PC-3 (cell line): ENCODE measurements around the gene STK11. TPM values are rescaled to one million over a fixed set of nuclear protein-coding genes. Genes with fewer than 3 reads are reported as not detected.

Experiments
- ATAC-seq: fragments of 200-7000 bp; cut with Tn5 transposase; 2 replicates; pipeline ENCODE4 v1.9.1; 2020; ENCODE audit warnings: mild to moderate bottlenecking, moderate library complexity
- BruUV-seq: library from RNA; stranded (reverse); fragments of 400-500 nt; replicated peaks from 2 replicates; lab custom pipeline; 2021; lab: Mats Ljungman, UMichigan
- CTCF ChIA-PET: fragments of 300-600 bp; sonication (Branson Sonifier 250); formaldehyde crosslinking; loops from one replicate; lab custom pipeline; 2022; ENCODE audit warnings: antibody characterized with exemption; lab: Charles Lee
- POLR2A ChIA-PET: fragments of 300-600 bp; sonication (Branson Sonifier 250); formaldehyde crosslinking; loops from one replicate; lab custom pipeline; 2022; ENCODE audit warnings: antibody characterized with exemption; ENCODE audit not compliant: unreplicated experiment; lab: Charles Lee
- DNase-seq: peaks from one replicate; pipeline ENCODE4 v3.0.0-alpha.2; 2015
- H2AFZ ChIP-seq: fragments of 300-600 bp; sonication (generic); 2 replicates; pipeline ENCODE4 v1.6.0; 2016; ENCODE audit warnings: antibody characterized with exemption, low read length
- H3F3A ChIP-seq: fragments of 300-600 bp; sonication (generic); one replicate; pipeline ENCODE4 v1.6.0; 2017; ENCODE audit warnings: antibody characterized with exemption, low read length, control low read depth, mild to moderate bottlenecking; ENCODE audit not compliant: unreplicated experiment
- H3K27ac ChIP-seq: fragments of 300-600 bp; sonication (generic); 2 replicates; pipeline ENCODE4 v1.5.1; 2016; ENCODE audit warnings: mild to moderate bottlenecking, low read length
- H3K27me3 ChIP-seq: fragments of 300-600 bp; sonication (generic); 2 replicates; pipeline ENCODE4 v1.6.1; 2016; ENCODE audit warnings: low read length, mixed read lengths
- H3K36me3 ChIP-seq: fragments of 300-600 bp; sonication (generic); 2 replicates; pipeline ENCODE4 v1.6.1; 2016; ENCODE audit warnings: low read depth, mixed run types, low read length, mixed read lengths
- H3K4me1 ChIP-seq: fragments of 300-600 bp; sonication (generic); 2 replicates; pipeline ENCODE4 v1.5.1; 2016; ENCODE audit warnings: low read length; ENCODE audit not compliant: insufficient read depth
- H3K4me2 ChIP-seq: fragments of 300-600 bp; sonication (generic); 2 replicates; pipeline ENCODE4 v1.6.0; 2016; ENCODE audit warnings: low read length
- H3K4me3 ChIP-seq: fragments of 300-600 bp; sonication (generic); 2 replicates; pipeline ENCODE4 v1.5.1; 2016; ENCODE audit warnings: mild to moderate bottlenecking, low read length, mixed read lengths
- H3K79me2 ChIP-seq: fragments of 300-600 bp; sonication (generic); 2 replicates; pipeline ENCODE4 v1.6.1; 2017; ENCODE audit warnings: low read length, mixed read lengths
- H3K9ac ChIP-seq: fragments of 300-600 bp; sonication (generic); 2 replicates; pipeline ENCODE4 v1.6.0; 2016; ENCODE audit warnings: mild to moderate bottlenecking, low read length
- H3K9me2 ChIP-seq: fragments of 300-600 bp; sonication (generic); replicated peaks from 2 replicates; pipeline ENCODE4 v1.6.1; 2016; ENCODE audit warnings: mixed run types, low read length, mixed read lengths
- H3K9me3 ChIP-seq: fragments of 300-600 bp; sonication (generic); 2 replicates; pipeline ENCODE4 v1.6.1; 2016; ENCODE audit warnings: low read length, mixed read lengths
- H4K20me1 ChIP-seq: fragments of 300-600 bp; sonication (generic); 2 replicates; pipeline ENCODE4 v1.6.1; 2016; ENCODE audit warnings: low read length, mixed read lengths
- EZH2 ChIP-seq: fragments of 300-600 bp; sonication (generic); IDR thresholded peaks from one replicate; pipeline ENCODE4 v1.6.1; 2017; ENCODE audit warnings: antibody characterized with exemption, mild to moderate bottlenecking, low read length; ENCODE audit not compliant: unreplicated experiment
- EZH2phosphoT487 ChIP-seq: fragments of 300-600 bp; sonication (generic); IDR thresholded peaks from 2 replicates; pipeline ENCODE4 v1.6.1; 2018; ENCODE audit warnings: mild to moderate bottlenecking, antibody characterized with exemption, low read length, borderline replicate concordance
- intact Hi-C: fragments of 100-400 bp; cut with micrococcal nuclease; formaldehyde crosslinking; loops from 2 replicates; pipeline ENCODE4 v1.9.0; 2023
- total RNA-seq: library from RNA; depleted of rRNA; stranded (reverse); fragments of >200 nt; gene quantifications from 2 replicates; pipeline ENCODE4 v1.2.3, GENCODE V29; 2014
- TF ChIP-seq, protein P1 (sequence below): fragments of 300-600 bp; sonication (generic); conservative IDR thresholded peaks from 2 replicates; pipeline ENCODE4 v1.5.1; 2017; ENCODE audit warnings: antibody characterized with exemption, low read depth, mild to moderate bottlenecking, low read length

The STK11 gene
- total RNA-seq, 1 experiment from 2014 or later, result 82.4 TPM

DNA sequence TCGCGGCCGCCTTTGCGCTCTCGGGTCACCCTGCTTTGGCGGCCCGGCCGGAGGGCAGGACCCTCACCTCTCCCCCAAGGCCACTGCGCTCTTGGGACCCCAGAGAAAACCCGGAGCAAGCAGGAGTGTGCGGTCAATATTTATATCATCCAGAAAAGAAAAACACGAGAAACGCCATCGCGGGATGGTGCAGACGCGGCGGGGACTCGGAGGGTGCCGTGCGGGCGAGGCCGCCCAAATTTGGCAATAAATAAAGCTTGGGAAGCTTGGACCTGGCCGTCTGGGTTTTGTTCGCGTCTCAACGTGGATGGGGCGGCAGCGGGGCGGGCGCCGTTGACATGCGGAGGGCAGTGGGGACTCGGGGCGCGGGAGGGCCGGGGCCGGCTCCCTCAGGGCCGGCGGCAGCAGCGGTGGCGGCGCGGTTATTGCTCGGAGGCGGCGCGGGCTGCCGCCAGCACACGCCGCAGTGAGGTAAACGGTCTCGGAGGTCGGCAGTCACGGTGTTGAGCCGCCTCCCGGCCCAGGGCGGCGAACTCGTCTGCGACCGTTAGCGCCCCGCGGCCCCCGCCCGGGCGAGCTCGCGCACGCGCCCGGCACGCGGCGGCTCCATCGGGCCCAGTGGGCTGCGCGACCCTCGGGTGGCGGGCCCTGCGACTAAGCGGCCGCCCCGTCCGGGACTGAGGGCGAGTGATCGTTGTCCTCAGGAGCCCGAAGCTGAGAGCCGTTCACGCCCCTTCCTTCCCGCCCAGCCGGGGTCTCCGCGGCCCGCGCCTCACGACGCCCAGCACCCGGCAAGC is 22.8 kb downstream of the STK11 start:
- no peak overlapping the region for H3K9ac ChIP-seq
- BruUV-seq, result no TSS peak
- no peak overlapping the region for H3K4me2 ChIP-seq

GRCh38 chr19:1229056-1229923 is 23.7 kb downstream of the STK11 start:
- CTCF ChIA-PET, result no interaction called here
- Histone ChIP-seq H3K4me2 (no peak overlapping the region), H3K9me3 (no peaks in the 10 kb centered on the region), H3K9ac (no peak overlapping the region), H2AFZ (no peak overlapping the region), H3K4me3 (no peak overlapping the region), H3K27me3 (no peaks in the 10 kb centered on the region), H3K4me1 (peaks cover 11% of the 10 kb centered on the region), H4K20me1 (no peaks in the 10 kb centered on the region), H3K79me2 (no peaks in the 10 kb centered on the region), H3F3A (no peaks in the 10 kb centered on the region), H3K36me3 (no peaks in the 10 kb centered on the region), H3K27ac (no peak overlapping the region), H3K9me2 (no peaks in the 10 kb centered on the region)
- TF ChIP-seq EZH2phosphoT487 (no peak), EZH2 (no peak)
- TF ChIP-seq, protein P1, sequence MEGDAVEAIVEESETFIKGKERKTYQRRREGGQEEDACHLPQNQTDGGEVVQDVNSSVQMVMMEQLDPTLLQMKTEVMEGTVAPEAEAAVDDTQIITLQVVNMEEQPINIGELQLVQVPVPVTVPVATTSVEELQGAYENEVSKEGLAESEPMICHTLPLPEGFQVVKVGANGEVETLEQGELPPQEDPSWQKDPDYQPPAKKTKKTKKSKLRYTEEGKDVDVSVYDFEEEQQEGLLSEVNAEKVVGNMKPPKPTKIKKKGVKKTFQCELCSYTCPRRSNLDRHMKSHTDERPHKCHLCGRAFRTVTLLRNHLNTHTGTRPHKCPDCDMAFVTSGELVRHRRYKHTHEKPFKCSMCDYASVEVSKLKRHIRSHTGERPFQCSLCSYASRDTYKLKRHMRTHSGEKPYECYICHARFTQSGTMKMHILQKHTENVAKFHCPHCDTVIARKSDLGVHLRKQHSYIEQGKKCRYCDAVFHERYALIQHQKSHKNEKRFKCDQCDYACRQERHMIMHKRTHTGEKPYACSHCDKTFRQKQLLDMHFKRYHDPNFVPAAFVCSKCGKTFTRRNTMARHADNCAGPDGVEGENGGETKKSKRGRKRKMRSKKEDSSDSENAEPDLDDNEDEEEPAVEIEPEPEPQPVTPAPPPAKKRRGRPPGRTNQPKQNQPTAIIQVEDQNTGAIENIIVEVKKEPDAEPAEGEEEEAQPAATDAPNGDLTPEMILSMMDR, result no peak
- no TSS peak for BruUV-seq
- POLR2A ChIA-PET, result no interaction called here
- ATAC-seq, result no peak
- intact Hi-C loops, result no loop called here
- no peak for DNase-seq

More for the DNA sequence above, 22.8 kb downstream of the STK11 start:
- ChIA-PET CTCF (no interaction called here), POLR2A (interaction anchor here (0.6 kb wide), 2 partner anchors 48 to 552 kb away, joined by 17 to 19 read pairs; no protein-coding TSS in a partner anchor)
- no peak overlapping the region for H2AFZ ChIP-seq
- no peaks in the 10 kb centered on the region for H3F3A ChIP-seq
- ATAC-seq (no peak), DNase-seq (no peak)
- no peaks in the 10 kb centered on the region for H3K79me2 ChIP-seq
- H3K9me2 ChIP-seq, result no peaks in the 10 kb centered on the region
- H4K20me1 ChIP-seq, result no peaks in the 10 kb centered on the region
- no peak overlapping the region for H3K4me3 ChIP-seq
- no peaks in the 10 kb centered on the region for H3K27me3 ChIP-seq
- H3K9me3 ChIP-seq, result no peaks in the 10 kb centered on the region
- H3K4me1 ChIP-seq, result peaks cover 11% of the 10 kb centered on the region
- intact Hi-C loops, result no loop called here
- H3K27ac ChIP-seq, result no peak overlapping the region
- TF ChIP-seq EZH2phosphoT487 (no peak), EZH2 (no peak)
- TF ChIP-seq, protein P1, result no peak
- no peaks in the 10 kb centered on the region for H3K36me3 ChIP-seq
